Right lobe of liver (tissue), 4 donors: Measurements from ENCODE around the gene ZNF331.

Source experiments
- CTCF ChIP-seq, 4 donors: fragments of 200-600 bp in 3 of 4; fragments of 450-650 bp in 1 of 4; IDR thresholded peaks; one replicate each; pipeline versions ENCODE4 v1.5.1 to v1.8.0; 2016 to 2022; ENCODE audit warnings: antibody characterized with exemption in 4 of 4, mild to moderate bottlenecking in 2 of 4
- POLR2A ChIP-seq: fragments of 450-650 bp; IDR thresholded peaks from one replicate; pipeline ENCODE4 v1.6.1; 2017; ENCODE audit warnings: antibody characterized with exemption, mild to moderate bottlenecking
- donor health status: DM: no; HTN: no; CAD: no.
- donor health status: DM: no; HTN: no; CAD: no.
- donor health status: DM: no; HTN: yes; CAD: no.

GRCh38 chr19:53518121-53518520 lies 19.8 kb upstream of the ZNF331 start:
- TF ChIP-seq CTCF (IDR thresholded peaks at IDR 0.05) (no peak), POLR2A (no peak)
